Thyroid gland (tissue), 4 donors: ENCODE measurements around the gene UBE2E2.

Source experiments
- POLR2A ChIP-seq, 2 donors: fragments of 450-650 bp; IDR thresholded peaks; one replicate each; pipeline ENCODE4 v1.6.1; 2017; ENCODE audit warnings: antibody characterized with exemption in 2 of 2, mild to moderate bottlenecking in 2 of 2, moderate library complexity in 1 of 2
- TF ChIP-seq, protein P1 (sequence below), 6 experiments: fragments of 200-600 bp in 3 of 6; fragments of 450-650 bp in 3 of 6; sonication (generic) in 3 of 6; IDR thresholded peaks; one replicate each; pipeline ENCODE4 v1.5.1; 2016 to 2019; ENCODE audit warnings: antibody characterized with exemption in 6 of 6, mild to moderate bottlenecking in 2 of 6, inconsistent platforms in 1 of 6, moderate library complexity in 1 of 6

DNA sequence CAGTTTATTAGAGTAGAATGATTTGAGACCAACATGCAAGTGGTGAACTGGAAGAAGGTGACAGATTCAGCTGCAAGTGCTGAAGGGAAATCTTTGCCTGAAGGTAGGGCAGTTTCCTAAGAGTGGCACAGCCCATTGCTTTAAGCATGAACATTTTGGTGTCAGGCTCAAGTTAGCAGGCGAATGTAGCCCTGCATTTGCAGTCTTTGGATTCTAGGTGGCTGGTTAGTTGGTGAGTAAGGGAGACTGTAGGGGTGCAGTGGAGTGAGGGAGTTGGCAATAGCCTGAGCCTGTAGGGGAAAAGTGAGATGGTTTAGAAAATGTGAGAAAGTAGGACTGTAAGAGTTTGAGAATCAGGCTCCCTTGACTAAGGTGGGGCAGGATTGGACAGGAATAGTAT is 29.7 kb downstream of the UBE2E2 start:
- TF ChIP-seq, protein P1, sequence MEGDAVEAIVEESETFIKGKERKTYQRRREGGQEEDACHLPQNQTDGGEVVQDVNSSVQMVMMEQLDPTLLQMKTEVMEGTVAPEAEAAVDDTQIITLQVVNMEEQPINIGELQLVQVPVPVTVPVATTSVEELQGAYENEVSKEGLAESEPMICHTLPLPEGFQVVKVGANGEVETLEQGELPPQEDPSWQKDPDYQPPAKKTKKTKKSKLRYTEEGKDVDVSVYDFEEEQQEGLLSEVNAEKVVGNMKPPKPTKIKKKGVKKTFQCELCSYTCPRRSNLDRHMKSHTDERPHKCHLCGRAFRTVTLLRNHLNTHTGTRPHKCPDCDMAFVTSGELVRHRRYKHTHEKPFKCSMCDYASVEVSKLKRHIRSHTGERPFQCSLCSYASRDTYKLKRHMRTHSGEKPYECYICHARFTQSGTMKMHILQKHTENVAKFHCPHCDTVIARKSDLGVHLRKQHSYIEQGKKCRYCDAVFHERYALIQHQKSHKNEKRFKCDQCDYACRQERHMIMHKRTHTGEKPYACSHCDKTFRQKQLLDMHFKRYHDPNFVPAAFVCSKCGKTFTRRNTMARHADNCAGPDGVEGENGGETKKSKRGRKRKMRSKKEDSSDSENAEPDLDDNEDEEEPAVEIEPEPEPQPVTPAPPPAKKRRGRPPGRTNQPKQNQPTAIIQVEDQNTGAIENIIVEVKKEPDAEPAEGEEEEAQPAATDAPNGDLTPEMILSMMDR (IDR thresholded peaks at IDR 0.05) = no peak
- no peak for TF ChIP-seq POLR2A (IDR thresholded peaks at IDR 0.05)
